Stimulated activated naive CD8-positive, alpha-beta T cell treated with anti-CD3 and anti-CD28 coated beads, Interleukin-15, Interleukin-2, amounts not matched to agents 100 U/mL and 50 U/mL, for 24 hours (primary cell): Measurements from ENCODE around the gene ELMOD2.

Experiments used
- ATAC-seq: fragments of 150-1000 bp; cut with Tn5 transposase; one replicate; pipeline ENCODE4 v1.10.0; 2021
- DNase-seq: peaks from one replicate; pipeline ENCODE4 v3.0.0; 2021

ELMOD2 gene

GRCh38 chr4:140581078-140581477 is 57.1 kb downstream of the ELMOD2 start:
- no peak for DNase-seq
- no peak for ATAC-seq

DNA sequence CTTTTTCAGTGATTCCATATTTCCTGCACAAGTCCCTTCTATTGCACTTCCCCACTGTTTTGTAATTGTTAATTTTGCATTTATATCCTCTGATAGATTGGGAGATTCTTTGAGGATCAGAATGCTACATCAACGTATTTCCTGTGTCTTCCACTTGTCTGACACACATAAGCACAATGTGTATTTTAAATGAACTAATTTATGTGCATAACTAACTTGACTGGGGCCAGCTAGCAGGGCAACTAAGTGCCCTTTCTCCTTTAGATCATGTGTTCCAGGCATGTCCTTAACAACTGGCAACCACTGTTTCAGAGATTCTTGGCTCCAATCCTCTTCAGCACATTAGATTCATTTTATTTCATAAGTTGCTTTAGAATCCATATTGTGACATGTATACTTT is 60.5 kb downstream of the ELMOD2 start:
- no peak for ATAC-seq

DNA sequence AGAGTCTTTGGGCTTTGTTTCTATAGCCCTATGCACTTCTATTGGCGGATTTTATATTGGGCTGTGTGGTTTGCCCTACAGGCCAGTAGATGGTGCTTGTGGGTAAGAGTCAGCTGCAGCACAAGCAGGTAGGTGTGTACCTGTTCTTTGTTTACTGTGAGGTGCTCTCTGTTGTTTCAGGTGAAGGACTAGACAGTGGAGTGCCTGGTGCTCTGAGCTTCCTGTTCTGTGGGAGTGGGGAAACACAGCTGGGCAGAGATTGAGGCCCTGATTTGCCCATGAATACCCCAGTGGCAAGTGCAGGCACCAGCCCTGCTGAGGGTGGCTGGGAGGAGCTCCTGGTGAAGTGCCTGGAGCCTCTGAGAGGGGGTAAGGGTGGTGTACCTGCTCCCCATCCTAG is 71.1 kb downstream of the ELMOD2 start:
- ATAC-seq (no peak), DNase-seq (no peak)

More for the DNA sequence above, 60.5 kb downstream of the ELMOD2 start:
- DNase-seq, result no peak

GRCh38 chr4:140600408-140600807 is 76.4 kb downstream of the ELMOD2 start:
- DNase-seq (no peak), ATAC-seq (no peak)

GRCh38 chr4:140602714-140603113 is 78.7 kb downstream of the ELMOD2 start:
- ATAC-seq, result no peak
- DNase-seq, result no peak

DNA sequence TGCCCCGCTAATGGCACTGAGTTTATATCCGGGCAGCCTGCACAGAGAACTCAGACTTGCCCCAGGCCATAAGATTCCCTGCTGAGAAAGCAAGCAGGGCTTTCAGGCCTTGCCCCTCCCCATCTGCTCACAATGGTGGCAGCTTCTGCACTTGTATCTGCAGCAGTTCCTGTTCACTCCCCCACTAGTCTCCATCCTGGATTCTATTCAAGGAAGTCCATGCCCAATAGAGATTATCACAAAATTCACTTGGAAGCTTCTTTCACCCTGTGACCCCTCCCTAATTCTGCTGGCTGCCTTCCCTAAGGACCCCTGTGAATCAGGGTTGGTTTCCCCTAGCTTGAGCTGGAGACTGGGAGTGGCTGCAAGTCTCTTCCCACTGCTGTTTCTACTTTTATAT is 79.3 kb downstream of the ELMOD2 start:
- no peak for ATAC-seq
- no peak for DNase-seq
